KMS-11 (cell line): Measurements from ENCODE around the gene SCART1.
"Not testable (repeated sequence)": the region's sequence is repeated elsewhere in the genome, so short reads cannot be mapped to it uniquely, and the experiment has no call there.

Source experiments
- H2AFZ ChIP-seq: fragments of 200-600 bp; sonication (generic); 2 replicates; pipeline ENCODE4 v1.6.1; 2016; ENCODE audit warnings: antibody characterized with exemption, mixed run types, low read depth
- H3K27ac ChIP-seq: fragments of 200-600 bp; sonication (generic); 2 replicates; pipeline ENCODE4 v1.6.1; 2016; ENCODE audit warnings: mild to moderate bottlenecking, mixed run types
- H3K27me3 ChIP-seq: fragments of 200-600 bp; sonication (generic); 2 replicates; pipeline ENCODE4 v1.6.1; 2017; ENCODE audit warnings: mild to moderate bottlenecking, low read depth, mixed run types, moderate library complexity; ENCODE audit not compliant: insufficient read depth
- H3K36me3 ChIP-seq: fragments of 200-600 bp; sonication (generic); 2 replicates; pipeline ENCODE4 v1.6.1; 2017; ENCODE audit warnings: mild to moderate bottlenecking, mixed run types; ENCODE audit not compliant: insufficient read depth
- H3K4me1 ChIP-seq: fragments of 200-600 bp; sonication (generic); 2 replicates; pipeline ENCODE4 v1.6.1; 2016; ENCODE audit warnings: mild to moderate bottlenecking, low read depth, mixed run types; ENCODE audit not compliant: poor library complexity, severe bottlenecking
- H3K4me2 ChIP-seq: fragments of 200-600 bp; sonication (generic); 2 replicates; pipeline ENCODE4 v1.7.0; 2016; ENCODE audit warnings: mild to moderate bottlenecking, mixed run types
- H3K4me3 ChIP-seq: fragments of 200-600 bp; sonication (generic); IDR thresholded peaks from 2 replicates; pipeline ENCODE4 v1.6.1; 2017; ENCODE audit warnings: low read depth, low read length, mixed read lengths; ENCODE audit not compliant: insufficient read depth
- H3K79me2 ChIP-seq: fragments of 200-600 bp; sonication (generic); 2 replicates; pipeline ENCODE4 v1.6.1; 2016; ENCODE audit warnings: low read depth, mixed run types; ENCODE audit not compliant: insufficient read depth
- H3K9ac ChIP-seq: fragments of 200-600 bp; sonication (generic); 2 replicates; pipeline ENCODE4 v1.6.1; 2016; ENCODE audit warnings: mild to moderate bottlenecking, mixed run types
- H4K20me1 ChIP-seq: fragments of 200-600 bp; sonication (generic); 2 replicates; pipeline ENCODE4 v1.6.1; 2016; ENCODE audit warnings: mild to moderate bottlenecking, mixed run types; ENCODE audit not compliant: insufficient read depth
- TF ChIP-seq, protein P1 (sequence below): fragments of 200-600 bp; sonication (generic); conservative IDR thresholded peaks from 2 replicates; pipeline ENCODE4 v1.6.1; 2017; ENCODE audit warnings: low read depth, mild to moderate bottlenecking, antibody characterized with exemption, low read length, moderate library complexity, mixed read lengths

SCART1 gene

DNA sequence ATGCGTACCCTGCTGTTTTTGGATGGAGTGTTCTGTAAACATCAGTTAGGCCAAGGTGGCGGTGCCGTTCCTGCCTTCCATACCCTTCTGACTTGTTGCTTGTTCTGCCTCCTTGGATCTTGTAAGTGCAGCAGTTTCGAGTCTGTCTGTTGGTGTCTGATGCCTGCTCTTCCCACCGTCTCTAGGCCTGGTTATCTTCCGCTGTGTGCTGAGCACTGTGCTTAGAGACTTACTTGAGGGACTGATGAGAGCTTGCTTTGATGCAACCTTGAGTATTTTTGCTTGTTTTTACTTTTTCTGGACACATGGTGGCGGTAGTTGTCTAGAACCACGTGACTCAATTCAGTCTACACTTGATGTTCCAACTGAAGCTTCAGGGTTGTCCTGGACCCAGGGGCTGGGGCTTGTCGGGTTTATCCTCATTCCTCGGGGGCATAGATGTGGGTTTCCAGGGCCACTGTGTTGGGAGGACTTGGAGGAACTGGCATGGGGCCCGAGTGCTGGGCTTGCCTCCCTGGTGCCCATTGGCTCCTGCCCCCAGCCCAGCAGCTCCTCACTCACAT lies 15.0 kb upstream of the SCART1 start:
- no peak overlapping the region for H3K4me3 ChIP-seq
- H3K27ac ChIP-seq = no peak overlapping the region
- no peak overlapping the region for H3K4me2 ChIP-seq
- no peaks in the 10 kb centered on the region for H3K36me3 ChIP-seq
- H3K27me3 ChIP-seq = no peaks in the 10 kb centered on the region
- no peak overlapping the region for H2AFZ ChIP-seq
- H3K4me1 ChIP-seq = no peaks in the 10 kb centered on the region
- no peak overlapping the region for H3K9ac ChIP-seq
- TF ChIP-seq, protein P1, sequence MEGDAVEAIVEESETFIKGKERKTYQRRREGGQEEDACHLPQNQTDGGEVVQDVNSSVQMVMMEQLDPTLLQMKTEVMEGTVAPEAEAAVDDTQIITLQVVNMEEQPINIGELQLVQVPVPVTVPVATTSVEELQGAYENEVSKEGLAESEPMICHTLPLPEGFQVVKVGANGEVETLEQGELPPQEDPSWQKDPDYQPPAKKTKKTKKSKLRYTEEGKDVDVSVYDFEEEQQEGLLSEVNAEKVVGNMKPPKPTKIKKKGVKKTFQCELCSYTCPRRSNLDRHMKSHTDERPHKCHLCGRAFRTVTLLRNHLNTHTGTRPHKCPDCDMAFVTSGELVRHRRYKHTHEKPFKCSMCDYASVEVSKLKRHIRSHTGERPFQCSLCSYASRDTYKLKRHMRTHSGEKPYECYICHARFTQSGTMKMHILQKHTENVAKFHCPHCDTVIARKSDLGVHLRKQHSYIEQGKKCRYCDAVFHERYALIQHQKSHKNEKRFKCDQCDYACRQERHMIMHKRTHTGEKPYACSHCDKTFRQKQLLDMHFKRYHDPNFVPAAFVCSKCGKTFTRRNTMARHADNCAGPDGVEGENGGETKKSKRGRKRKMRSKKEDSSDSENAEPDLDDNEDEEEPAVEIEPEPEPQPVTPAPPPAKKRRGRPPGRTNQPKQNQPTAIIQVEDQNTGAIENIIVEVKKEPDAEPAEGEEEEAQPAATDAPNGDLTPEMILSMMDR = peak; percentile 53
- no peaks in the 10 kb centered on the region for H3K79me2 ChIP-seq
- no peaks in the 10 kb centered on the region for H4K20me1 ChIP-seq

DNA sequence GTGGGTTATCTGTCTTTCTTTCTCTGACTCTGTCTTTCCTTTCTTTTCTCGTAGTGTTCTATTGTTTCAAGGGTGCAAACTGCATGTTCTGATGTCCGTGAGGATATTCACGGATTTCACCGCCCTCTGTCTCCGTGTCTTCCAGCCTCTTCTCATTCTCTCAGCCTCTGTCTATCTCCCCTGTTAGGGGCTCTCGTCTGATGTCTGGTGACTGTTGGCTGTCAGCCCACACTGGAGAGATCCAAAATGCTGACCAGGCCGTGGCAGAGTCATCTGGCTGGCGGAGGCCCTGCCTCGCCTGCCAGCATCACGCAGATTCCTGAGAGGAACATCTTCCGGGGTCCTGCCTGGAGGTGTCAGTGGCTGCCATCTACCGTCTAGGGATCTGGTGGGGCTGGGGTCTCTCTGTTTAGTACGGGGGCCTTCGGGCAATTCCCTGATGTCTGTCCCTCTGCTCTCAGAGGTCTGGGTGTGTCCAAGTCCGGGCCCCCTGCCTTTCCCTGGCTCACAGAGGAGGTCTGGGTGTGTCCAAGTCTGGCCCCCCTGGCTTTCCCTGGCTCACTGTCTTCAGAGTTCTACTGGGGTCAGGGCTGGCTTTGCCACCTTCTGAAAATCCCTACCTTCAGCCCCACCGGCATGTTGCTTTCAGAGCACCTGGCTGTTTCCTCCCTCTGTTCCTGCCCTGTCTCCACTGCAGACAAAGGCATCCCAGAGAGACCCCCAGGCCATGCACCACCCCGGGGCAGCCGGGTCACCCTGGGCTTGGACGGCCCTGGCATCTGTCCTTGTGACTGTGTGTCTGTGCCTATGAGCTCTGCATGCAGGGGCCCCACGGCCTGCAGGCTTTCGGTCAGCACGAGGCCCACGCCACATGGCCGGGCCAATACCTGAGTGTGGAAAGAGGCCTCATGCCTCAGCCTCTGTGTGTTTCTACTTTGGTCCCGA lies 14.0 kb upstream of the SCART1 start:
- H3K4me3 ChIP-seq = no peak overlapping the region
- H3K27ac ChIP-seq = no peak overlapping the region
- no peak overlapping the region for H2AFZ ChIP-seq
- TF ChIP-seq, protein P1 = no peak
- H3K79me2 ChIP-seq = no peaks in the 10 kb centered on the region
- H3K4me2 ChIP-seq = no peak overlapping the region
- no peaks in the 10 kb centered on the region for H3K27me3 ChIP-seq
- no peaks in the 10 kb centered on the region for H3K36me3 ChIP-seq
- no peaks in the 10 kb centered on the region for H4K20me1 ChIP-seq
- no peak overlapping the region for H3K9ac ChIP-seq
- H3K4me1 ChIP-seq = no peaks in the 10 kb centered on the region

DNA sequence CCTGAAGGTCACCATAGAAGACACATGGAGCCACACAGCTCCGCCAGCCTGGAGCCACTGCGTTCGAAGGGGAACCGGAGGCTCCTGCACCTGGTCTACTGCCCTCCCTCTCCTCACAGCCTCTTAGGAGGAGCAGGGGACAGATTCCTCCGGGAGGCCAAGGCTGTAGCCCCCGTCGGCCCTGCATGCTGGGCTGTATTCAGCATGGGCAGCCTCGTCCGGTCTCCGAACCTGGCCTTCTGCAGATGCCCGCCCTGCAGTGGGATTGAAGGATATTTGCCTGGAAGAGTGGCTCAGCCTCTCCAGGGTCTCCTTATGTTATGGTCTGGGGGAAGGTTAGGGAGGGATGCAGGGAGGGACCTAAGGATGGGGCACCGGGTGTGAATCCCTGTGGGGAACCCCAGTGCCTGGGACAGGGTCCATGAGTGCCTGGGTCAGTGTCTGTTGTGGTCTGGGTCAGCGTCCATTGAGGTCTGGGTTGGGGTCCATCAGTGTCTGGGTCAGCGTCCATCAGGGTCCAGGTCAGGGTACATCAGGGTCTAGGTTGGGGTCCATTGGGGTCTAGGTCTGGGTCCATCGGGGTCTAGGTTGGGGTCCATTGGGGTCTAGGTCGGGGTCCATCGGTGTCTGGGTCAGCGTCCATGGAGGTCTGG lies 13.0 kb upstream of the SCART1 start:
- Histone ChIP-seq H3K36me3 (no peaks in the 10 kb centered on the region), H2AFZ (no peak overlapping the region), H3K4me3 (no peak overlapping the region), H3K4me1 (no peaks in the 10 kb centered on the region), H3K4me2 (no peak overlapping the region), H3K27ac (no peak overlapping the region), H3K79me2 (no peaks in the 10 kb centered on the region), H3K27me3 (no peaks in the 10 kb centered on the region), H3K9ac (no peak overlapping the region), H4K20me1 (no peaks in the 10 kb centered on the region)
- TF ChIP-seq, protein P1 = no peak

DNA sequence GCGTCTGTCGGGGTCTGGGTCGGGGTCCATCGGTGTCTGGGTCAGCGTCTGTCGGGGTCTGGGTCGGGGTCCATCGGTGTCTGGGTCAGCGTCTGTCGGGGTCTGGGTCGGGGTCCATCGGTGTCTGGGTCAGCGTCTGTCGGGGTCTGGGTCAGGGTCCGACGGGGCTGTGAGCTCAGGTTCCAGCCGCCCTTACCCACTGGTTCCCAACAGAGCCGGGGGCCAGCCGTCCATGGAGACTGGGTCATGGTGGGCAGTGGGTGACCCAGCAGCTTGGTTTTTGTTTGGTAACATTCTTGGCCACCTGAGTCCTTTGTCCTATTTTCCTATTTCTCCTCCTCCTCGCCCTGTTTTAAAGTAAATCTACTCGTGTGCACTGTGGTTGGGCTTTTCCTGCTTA lies 12.4 kb upstream of the SCART1 start:
- H3K4me3 ChIP-seq, H3K36me3 ChIP-seq, H4K20me1 ChIP-seq, H2AFZ ChIP-seq, H3K27ac ChIP-seq, H3K4me2 ChIP-seq, H3K9ac ChIP-seq, H3K27me3 ChIP-seq, H3K4me1 ChIP-seq, H3K79me2 ChIP-seq: not testable (repeated sequence)
